Thoracic aorta (tissue), 2 donors: ENCODE data around the gene FMN2. TPM values are rescaled to one million over a fixed set of nuclear protein-coding genes. Genes with fewer than 3 reads are reported as not detected.

Experiments used
- ATAC-seq: fragments of 150-250 bp; one replicate; pipeline ENCODE4 v1.8.0; 2017; ENCODE audit warnings: low read depth; ENCODE audit not compliant: insufficient number of reproducible peaks, low FRiP score
- DNase-seq: peaks from one replicate; pipeline ENCODE4 v3.0.0-alpha.2; 2020; ENCODE audit warnings: low spot score
- H3K27ac ChIP-seq, 2 donors: fragments of 200-600 bp; sonication (generic); 1 replicate in 1 of 2; 2 replicates in 1 of 2; pipeline ENCODE4 v1.5.1; 2016; ENCODE audit warnings: mild to moderate bottlenecking in 2 of 2, moderate library complexity in 2 of 2
- H3K27me3 ChIP-seq: fragments of 200-600 bp; sonication (generic); replicated peaks from 2 replicates; pipeline ENCODE4 v1.6.0; 2016; ENCODE audit warnings: mild to moderate bottlenecking; ENCODE audit not compliant: insufficient read depth
- H3K36me3 ChIP-seq: fragments of 200-600 bp; sonication (generic); one replicate; pipeline ENCODE4 v1.5.1; 2016
- H3K4me1 ChIP-seq, 2 donors: fragments of 200-600 bp; sonication (generic); 1 replicate in 1 of 2; 2 replicates in 1 of 2; pipeline versions ENCODE4 v1.5.1 to v1.6.0; 2016; ENCODE audit warnings: low read depth in 2 of 2, mild to moderate bottlenecking in 1 of 2; ENCODE audit not compliant: control insufficient read depth in 1 of 2
- H3K4me3 ChIP-seq: fragments of 200-600 bp; sonication (generic); 2 replicates; pipeline ENCODE4 v1.5.1; 2016; ENCODE audit warnings: mild to moderate bottlenecking
- H3K9me3 ChIP-seq: fragments of 200-600 bp; sonication (generic); 2 replicates; pipeline ENCODE4 v1.5.1; 2016
- CTCF ChIP-seq: fragments of 200-600 bp; sonication (generic); IDR thresholded peaks from one replicate; pipeline ENCODE4 v1.5.1; 2019; ENCODE audit warnings: antibody characterized with exemption
- total RNA-seq, 2 donors: library from RNA; depleted of rRNA; stranded (reverse); fragments of >200 nt; gene quantifications; one replicate each; pipeline versions ENCODE4 v1.1.0 to v1.2.3, GENCODE V29; 2016

FMN2 gene
- total RNA-seq, 2 donors from 2014 or later: 0.14 to 0.71 TPM

GRCh38 chr1:240074422-240074821 lies 17.3 kb upstream of the FMN2 start:
- Histone ChIP-seq H3K9me3 (no peaks in the 10 kb centered on the region), H3K4me3 (no peak overlapping the region), H3K27me3 (no peaks in the 10 kb centered on the region), H3K27ac (no peak overlapping the region), H3K4me1 (no peaks in the 10 kb centered on the region), H3K36me3 (no peaks in the 10 kb centered on the region)
- no peak for DNase-seq
- TF ChIP-seq CTCF: no peak
- ATAC-seq: no peak

- Histone ChIP-seq H3K36me3 (no peaks in the 10 kb centered on the region), H3K27me3 (no peaks in the 10 kb centered on the region), H3K9me3 (no peaks in the 10 kb centered on the region), H3K4me1 (no peaks in the 10 kb centered on the region), H3K27ac (no peak overlapping the region), H3K4me3 (no peak overlapping the region)
- TF ChIP-seq CTCF: no peak
- no peak for ATAC-seq
- DNase-seq: no peak
These were observed 16.8 kb upstream of the FMN2 start for GRCh38 chr1:240074908-240075307.

GRCh38 chr1:240084337-240084736 lies 7.3 kb upstream of the FMN2 start:
- ATAC-seq: no peak

GRCh38 chr1:240084749-240085148 lies 6.9 kb upstream of the FMN2 start:
- no peak for TF ChIP-seq CTCF
- H3K9me3 ChIP-seq: no peaks in the 10 kb centered on the region
- no peaks in the 10 kb centered on the region for H3K36me3 ChIP-seq
- ATAC-seq (no peak), DNase-seq (no peak)
- no peak overlapping the region for H3K4me3 ChIP-seq
- H3K27me3 ChIP-seq: no peaks in the 10 kb centered on the region
- H3K4me1 ChIP-seq: no peaks in the 10 kb centered on the region
- H3K27ac ChIP-seq: no peak overlapping the region

More at GRCh38 chr1:240084337-240084736, 7.3 kb upstream of the FMN2 start:
- Histone ChIP-seq H3K27me3 (no peaks in the 10 kb centered on the region), H3K9me3 (no peaks in the 10 kb centered on the region), H3K4me1 (no peaks in the 10 kb centered on the region), H3K4me3 (no peak overlapping the region), H3K27ac (no peak overlapping the region), H3K36me3 (no peaks in the 10 kb centered on the region)
- DNase-seq: no peak
- TF ChIP-seq CTCF: no peak

GRCh38 chr1:240086726-240087125 lies 5.0 kb upstream of the FMN2 start:
- Histone ChIP-seq H3K4me3 (no peak overlapping the region), H3K27me3 (no peaks in the 10 kb centered on the region), H3K9me3 (no peaks in the 10 kb centered on the region), H3K4me1 (peaks cover 0 to 2% of the 10 kb centered on the region in 2 donors), H3K27ac (no peak overlapping the region), H3K36me3 (no peaks in the 10 kb centered on the region)
- no peak for TF ChIP-seq CTCF
- DNase-seq (no peak), ATAC-seq (no peak)
